HepG2 (cell line): ENCODE results near the gene PATL2. TPM values are rescaled to one million over a fixed set of nuclear protein-coding genes. Genes with fewer than 3 reads are reported as not detected.
A peak's percentile ranks its signal among the peaks of the same experiment; 100 is the strongest.

Experiments
- CEBPB ChIP-seq: IDR thresholded peaks from 2 replicates; pipeline ENCODE4 v1.6.1; 2011; ENCODE audit warnings: low read depth, low read length, improper control_type of control experiment, borderline replicate concordance
- FOXJ3 ChIP-seq: sonication (generic); formaldehyde crosslinking; IDR thresholded peaks from 2 replicates; pipeline ENCODE4 v1.4.0; 2020; ENCODE audit warnings: missing genetic modification reagents, mild to moderate bottlenecking, borderline replicate concordance
- GTF3A ChIP-seq: sonication (generic); formaldehyde crosslinking; conservative IDR thresholded peaks from 2 replicates; pipeline ENCODE4 v1.4.0; 2020; ENCODE audit warnings: mild to moderate bottlenecking, missing genetic modification reagents
- MTF1 ChIP-seq: sonication (generic); formaldehyde crosslinking; IDR thresholded peaks from 2 replicates; pipeline ENCODE4 v1.5.0; 2020; ENCODE audit warnings: missing genetic modification reagents
- NKX3-1 ChIP-seq: sonication (generic); formaldehyde crosslinking; IDR thresholded peaks from 2 replicates; pipeline ENCODE4 v1.5.0; 2020; ENCODE audit warnings: missing genetic modification reagents
- NR1H2 ChIP-seq: sonication (generic); formaldehyde crosslinking; IDR thresholded peaks from 2 replicates; pipeline ENCODE4 v1.8.1; 2022; ENCODE audit warnings: low read depth, missing genetic modification reagents, borderline replicate concordance
- PAWR ChIP-seq: sonication (generic); formaldehyde crosslinking; IDR thresholded peaks from 2 replicates; pipeline ENCODE4 v1.4.0; 2020; ENCODE audit warnings: missing genetic modification reagents, mild to moderate bottlenecking, borderline replicate concordance
- PAX8 ChIP-seq: sonication (generic); formaldehyde crosslinking; IDR thresholded peaks from 2 replicates; pipeline ENCODE4 v1.8.0; 2022; ENCODE audit warnings: mild to moderate bottlenecking, missing genetic modification reagents, borderline replicate concordance
- ZMYM4 ChIP-seq: sonication (generic); formaldehyde crosslinking; IDR thresholded peaks from 2 replicates; pipeline ENCODE4 v1.8.1; 2023; ENCODE audit warnings: mild to moderate bottlenecking, missing genetic modification reagents
- ZNF143 ChIP-seq: sonication (generic); formaldehyde crosslinking; IDR thresholded peaks from 2 replicates; pipeline ENCODE4 v1.4.0; 2020; ENCODE audit warnings: missing genetic modification reagents
- ZNF563 ChIP-seq: sonication (generic); formaldehyde crosslinking; IDR thresholded peaks from 2 replicates; pipeline ENCODE4 v1.8.0; 2022; ENCODE audit warnings: mild to moderate bottlenecking, moderate library complexity, missing genetic modification reagents
- ZNF614 ChIP-seq: IDR thresholded peaks from 2 replicates; pipeline ENCODE4 v1.6.1; 2018; ENCODE audit warnings: missing biosample characterization, missing genetic modification reagents, inconsistent platforms, borderline replicate concordance
- ZNF781 ChIP-seq: sonication (generic); formaldehyde crosslinking; IDR thresholded peaks from 2 replicates; pipeline ENCODE4 v1.5.1; 2020; ENCODE audit warnings: borderline replicate concordance, mild to moderate bottlenecking, missing genetic modification reagents; ENCODE audit errors: not compliant biosample characterization
- ZNF816 ChIP-seq: sonication (generic); formaldehyde crosslinking; IDR thresholded peaks from 2 replicates; pipeline ENCODE4 v1.8.0; 2022; ENCODE audit warnings: missing genetic modification reagents, mild to moderate bottlenecking, borderline replicate concordance
- ZSCAN21 ChIP-seq: sonication (generic); formaldehyde crosslinking; IDR thresholded peaks from 2 replicates; pipeline ENCODE4 v1.8.0; 2022; ENCODE audit warnings: mild to moderate bottlenecking, missing genetic modification reagents, moderate library complexity, borderline replicate concordance
- ZSCAN22 ChIP-seq: sonication (generic); formaldehyde crosslinking; IDR thresholded peaks from 2 replicates; pipeline ENCODE4 v1.4.0; 2020; ENCODE audit warnings: mild to moderate bottlenecking, missing genetic modification reagents
- polyA plus RNA-seq, 8 experiments: library from polyadenylated mRNA; depleted of rRNA in 3 of 8; stranded (reverse) in 7 of 8; unstranded in 1 of 8; fragments of >200 nt; fragmentation: Illumina TruSeq in 4 of 8; extraction: Trizol in 4 of 8; gene quantifications; 2 replicates each; pipeline versions ENCODE4 v1.2.1 to v1.2.3, GENCODE V29; 2011 to 2016; ENCODE audit warnings: low read depth in 4 of 8, missing spikeins in 1 of 8, mixed read lengths in 1 of 8; ENCODE audit not compliant: insufficient read depth in 1 of 8
- total RNA-seq, 5 experiments: library from RNA; depleted of rRNA; stranded (reverse); fragments of >200 nt; fragmentation: Illumina TruSeq; extraction: Trizol; gene quantifications; 2 replicates each; pipeline ENCODE4 v1.2.3, GENCODE V29; 2016; ENCODE audit warnings: low read depth in 1 of 5
- TF ChIP-seq, protein P1 (sequence below): IDR thresholded peaks from 2 replicates; pipeline ENCODE4 v1.4.0; 2020; ENCODE audit warnings: mild to moderate bottlenecking, missing genetic modification reagents
- TF ChIP-seq, protein P2 (sequence below): sonication (generic); formaldehyde crosslinking; IDR thresholded peaks from 2 replicates; pipeline ENCODE4 v1.5.0; 2020; ENCODE audit warnings: missing genetic modification reagents, mild to moderate bottlenecking, borderline replicate concordance
- TF ChIP-seq, protein P3 (sequence below): sonication (generic); formaldehyde crosslinking; IDR thresholded peaks from 2 replicates; pipeline ENCODE4 v1.8.0; 2022; ENCODE audit warnings: low read depth, missing genetic modification reagents
- TF ChIP-seq, protein P4 (sequence below): sonication (generic); formaldehyde crosslinking; IDR thresholded peaks from 2 replicates; pipeline ENCODE4 v1.8.1; 2023; ENCODE audit warnings: missing genetic modification reagents, inconsistent platforms, borderline replicate concordance

PATL2 gene
- total and polyA plus RNA-seq, 2 of the 13 experiments (the other 11 are each of a cell fraction or from before 2014, with no cell fraction given), result 0.15 to 0.53 TPM

DNA sequence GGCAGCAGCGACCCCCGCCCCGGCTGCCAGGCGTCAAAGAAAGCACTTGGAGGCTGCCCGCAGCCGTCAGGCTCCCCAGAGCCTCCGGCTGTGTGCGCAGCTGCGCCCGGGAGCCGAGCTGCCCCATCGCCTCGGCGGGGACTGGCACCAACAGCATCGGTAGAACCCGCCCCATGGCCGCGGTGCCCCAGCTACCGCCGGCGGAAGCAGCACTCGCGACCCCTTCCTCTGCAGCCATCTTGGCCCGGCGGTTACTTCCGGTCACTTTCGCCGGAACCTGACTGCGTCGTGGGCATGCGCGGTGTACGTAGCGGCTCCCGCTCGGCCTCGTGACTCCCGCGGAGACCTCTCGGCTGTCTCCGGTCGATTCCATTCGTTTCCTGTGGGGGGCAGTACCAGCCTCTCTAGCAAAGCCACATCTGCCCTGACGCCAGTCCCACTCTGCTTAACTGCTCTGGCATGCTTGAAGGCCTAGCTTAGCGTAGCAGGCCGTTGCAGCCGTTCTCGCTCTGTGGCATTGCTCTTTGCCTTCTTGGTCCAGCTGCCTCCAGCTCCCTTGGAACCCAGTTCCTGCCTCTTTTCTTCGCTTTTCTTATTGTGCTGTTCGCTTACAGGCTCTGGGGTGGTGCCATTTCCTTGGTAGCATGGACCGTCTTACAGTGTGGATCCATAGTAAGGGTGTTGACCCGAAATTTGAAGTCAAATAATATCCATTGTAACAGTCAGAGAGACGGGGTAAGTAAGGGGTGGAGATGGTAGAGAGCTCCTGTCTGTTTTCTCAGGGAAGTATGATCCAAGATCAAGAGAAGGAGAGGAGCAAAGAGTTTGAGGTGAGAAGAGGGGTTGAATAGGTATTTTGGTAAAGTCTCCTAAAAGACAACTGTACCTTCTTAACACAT is 47.5 kb downstream of the PATL2 start, which contains the start of gene SPG11 (continued):
- TF ChIP-seq, protein P1, sequence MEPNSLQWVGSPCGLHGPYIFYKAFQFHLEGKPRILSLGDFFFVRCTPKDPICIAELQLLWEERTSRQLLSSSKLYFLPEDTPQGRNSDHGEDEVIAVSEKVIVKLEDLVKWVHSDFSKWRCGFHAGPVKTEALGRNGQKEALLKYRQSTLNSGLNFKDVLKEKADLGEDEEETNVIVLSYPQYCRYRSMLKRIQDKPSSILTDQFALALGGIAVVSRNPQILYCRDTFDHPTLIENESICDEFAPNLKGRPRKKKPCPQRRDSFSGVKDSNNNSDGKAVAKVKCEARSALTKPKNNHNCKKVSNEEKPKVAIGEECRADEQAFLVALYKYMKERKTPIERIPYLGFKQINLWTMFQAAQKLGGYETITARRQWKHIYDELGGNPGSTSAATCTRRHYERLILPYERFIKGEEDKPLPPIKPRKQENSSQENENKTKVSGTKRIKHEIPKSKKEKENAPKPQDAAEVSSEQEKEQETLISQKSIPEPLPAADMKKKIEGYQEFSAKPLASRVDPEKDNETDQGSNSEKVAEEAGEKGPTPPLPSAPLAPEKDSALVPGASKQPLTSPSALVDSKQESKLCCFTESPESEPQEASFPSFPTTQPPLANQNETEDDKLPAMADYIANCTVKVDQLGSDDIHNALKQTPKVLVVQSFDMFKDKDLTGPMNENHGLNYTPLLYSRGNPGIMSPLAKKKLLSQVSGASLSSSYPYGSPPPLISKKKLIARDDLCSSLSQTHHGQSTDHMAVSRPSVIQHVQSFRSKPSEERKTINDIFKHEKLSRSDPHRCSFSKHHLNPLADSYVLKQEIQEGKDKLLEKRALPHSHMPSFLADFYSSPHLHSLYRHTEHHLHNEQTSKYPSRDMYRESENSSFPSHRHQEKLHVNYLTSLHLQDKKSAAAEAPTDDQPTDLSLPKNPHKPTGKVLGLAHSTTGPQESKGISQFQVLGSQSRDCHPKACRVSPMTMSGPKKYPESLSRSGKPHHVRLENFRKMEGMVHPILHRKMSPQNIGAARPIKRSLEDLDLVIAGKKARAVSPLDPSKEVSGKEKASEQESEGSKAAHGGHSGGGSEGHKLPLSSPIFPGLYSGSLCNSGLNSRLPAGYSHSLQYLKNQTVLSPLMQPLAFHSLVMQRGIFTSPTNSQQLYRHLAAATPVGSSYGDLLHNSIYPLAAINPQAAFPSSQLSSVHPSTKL (CRISPR knock-in tag), result peak; percentile 3; the same call in 1 of the 2 replicates
- TF ChIP-seq ZNF816 (CRISPR knock-in tag) (peak; percentile 63; the same call in 1 of the 2 replicates), ZSCAN22 (CRISPR knock-in tag) (no peak; the same call in 1 of the 2 replicates), NKX3-1 (CRISPR knock-in tag) (peak; percentile 94), GTF3A (CRISPR knock-in tag) (peak; percentile 72; the same call in 1 of the 2 replicates), ZSCAN21 (CRISPR knock-in tag) (peak; percentile 92), ZNF781 (CRISPR knock-in tag) (no peak), ZNF614 (peak; percentile 74; the same call in 1 of the 2 replicates), PAWR (CRISPR knock-in tag) (no peak), FOXJ3 (CRISPR knock-in tag) (peak; percentile 75), ZNF563 (peak; percentile 95), PAX8 (0 out of 2 replicates have a peak, but pooled peaks have one; percentile 81), ZNF143 (peak; percentile 66), NR1H2 (CRISPR knock-in tag) (no peak; the same call in 1 of the 2 replicates), ZMYM4 (CRISPR knock-in tag) (peak; percentile 92), MTF1 (CRISPR knock-in tag) (no peak), CEBPB (no peak)
- TF ChIP-seq, protein P2, sequence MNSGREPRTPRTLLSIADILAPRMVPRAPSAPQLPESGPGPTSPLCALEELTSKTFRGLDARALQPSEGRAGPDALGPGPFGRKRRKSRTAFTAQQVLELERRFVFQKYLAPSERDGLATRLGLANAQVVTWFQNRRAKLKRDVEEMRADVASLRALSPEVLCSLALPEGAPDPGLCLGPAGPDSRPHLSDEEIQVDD (CRISPR knock-in tag), result no peak
- TF ChIP-seq, protein P3, sequence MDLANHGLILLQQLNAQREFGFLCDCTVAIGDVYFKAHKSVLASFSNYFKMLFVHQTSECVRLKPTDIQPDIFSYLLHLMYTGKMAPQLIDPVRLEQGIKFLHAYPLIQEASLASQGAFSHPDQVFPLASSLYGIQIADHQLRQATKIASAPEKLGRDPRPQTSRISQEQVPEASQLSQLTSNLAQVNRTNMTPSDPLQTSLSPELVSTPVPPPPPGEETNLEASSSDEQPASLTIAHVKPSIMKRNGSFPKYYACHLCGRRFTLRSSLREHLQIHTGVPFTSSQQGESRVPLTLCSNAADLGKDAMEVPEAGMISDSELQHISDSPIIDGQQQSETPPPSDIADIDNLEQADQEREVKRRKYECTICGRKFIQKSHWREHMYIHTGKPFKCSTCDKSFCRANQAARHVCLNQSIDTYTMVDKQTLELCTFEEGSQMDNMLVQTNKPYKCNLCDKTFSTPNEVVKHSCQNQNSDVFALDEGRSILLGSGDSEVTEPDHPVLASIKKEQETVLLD, result peak; percentile 70
- TF ChIP-seq, protein P4, sequence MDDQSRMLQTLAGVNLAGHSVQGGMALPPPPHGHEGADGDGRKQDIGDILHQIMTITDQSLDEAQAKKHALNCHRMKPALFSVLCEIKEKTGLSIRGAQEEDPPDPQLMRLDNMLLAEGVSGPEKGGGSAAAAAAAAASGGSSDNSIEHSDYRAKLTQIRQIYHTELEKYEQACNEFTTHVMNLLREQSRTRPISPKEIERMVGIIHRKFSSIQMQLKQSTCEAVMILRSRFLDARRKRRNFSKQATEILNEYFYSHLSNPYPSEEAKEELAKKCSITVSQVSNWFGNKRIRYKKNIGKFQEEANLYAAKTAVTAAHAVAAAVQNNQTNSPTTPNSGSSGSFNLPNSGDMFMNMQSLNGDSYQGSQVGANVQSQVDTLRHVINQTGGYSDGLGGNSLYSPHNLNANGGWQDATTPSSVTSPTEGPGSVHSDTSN, result no peak
